ENCODE data around the gene GBA3.

DNA sequence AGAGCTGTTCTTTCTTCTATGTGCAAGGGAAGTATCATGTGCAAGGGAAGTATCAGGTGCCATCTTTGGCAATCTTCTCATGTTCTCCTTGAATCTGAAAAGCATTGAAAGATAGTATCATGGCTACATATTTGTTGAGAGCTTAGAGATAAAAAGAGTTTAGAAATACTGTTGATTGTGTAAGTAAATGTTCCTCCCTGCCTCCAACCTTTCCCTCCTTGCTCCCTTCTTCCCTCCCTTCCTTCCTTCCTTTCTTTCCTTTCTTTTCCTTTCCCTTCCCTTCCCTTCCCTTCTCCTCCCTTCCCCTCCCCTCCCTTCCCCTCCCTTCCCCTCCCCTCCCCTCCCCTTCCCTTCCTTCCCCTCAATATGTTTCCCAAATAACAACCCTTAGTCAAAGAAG lies 108.7 kb downstream of the GBA3 start:
- TF ChIP-seq, protein P1, sequence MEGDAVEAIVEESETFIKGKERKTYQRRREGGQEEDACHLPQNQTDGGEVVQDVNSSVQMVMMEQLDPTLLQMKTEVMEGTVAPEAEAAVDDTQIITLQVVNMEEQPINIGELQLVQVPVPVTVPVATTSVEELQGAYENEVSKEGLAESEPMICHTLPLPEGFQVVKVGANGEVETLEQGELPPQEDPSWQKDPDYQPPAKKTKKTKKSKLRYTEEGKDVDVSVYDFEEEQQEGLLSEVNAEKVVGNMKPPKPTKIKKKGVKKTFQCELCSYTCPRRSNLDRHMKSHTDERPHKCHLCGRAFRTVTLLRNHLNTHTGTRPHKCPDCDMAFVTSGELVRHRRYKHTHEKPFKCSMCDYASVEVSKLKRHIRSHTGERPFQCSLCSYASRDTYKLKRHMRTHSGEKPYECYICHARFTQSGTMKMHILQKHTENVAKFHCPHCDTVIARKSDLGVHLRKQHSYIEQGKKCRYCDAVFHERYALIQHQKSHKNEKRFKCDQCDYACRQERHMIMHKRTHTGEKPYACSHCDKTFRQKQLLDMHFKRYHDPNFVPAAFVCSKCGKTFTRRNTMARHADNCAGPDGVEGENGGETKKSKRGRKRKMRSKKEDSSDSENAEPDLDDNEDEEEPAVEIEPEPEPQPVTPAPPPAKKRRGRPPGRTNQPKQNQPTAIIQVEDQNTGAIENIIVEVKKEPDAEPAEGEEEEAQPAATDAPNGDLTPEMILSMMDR (IDR thresholded peaks at IDR 0.05) = no peak
- TF ChIP-seq POLR2A (IDR thresholded peaks at IDR 0.05) = no peak

Measured in body of pancreas (tissue), 4 donors.